GM19240 (cell line): ENCODE data around the gene MEGF6.
A peak's percentile ranks its signal among the peaks of the same experiment; 100 is the strongest.

Source experiments
- DNase-seq: peaks from one replicate; pipeline ENCODE4 v3.0.0; 2011; ENCODE audit warnings: low spot score; ENCODE audit not compliant: insufficient read length

The MEGF6 gene, protein sequence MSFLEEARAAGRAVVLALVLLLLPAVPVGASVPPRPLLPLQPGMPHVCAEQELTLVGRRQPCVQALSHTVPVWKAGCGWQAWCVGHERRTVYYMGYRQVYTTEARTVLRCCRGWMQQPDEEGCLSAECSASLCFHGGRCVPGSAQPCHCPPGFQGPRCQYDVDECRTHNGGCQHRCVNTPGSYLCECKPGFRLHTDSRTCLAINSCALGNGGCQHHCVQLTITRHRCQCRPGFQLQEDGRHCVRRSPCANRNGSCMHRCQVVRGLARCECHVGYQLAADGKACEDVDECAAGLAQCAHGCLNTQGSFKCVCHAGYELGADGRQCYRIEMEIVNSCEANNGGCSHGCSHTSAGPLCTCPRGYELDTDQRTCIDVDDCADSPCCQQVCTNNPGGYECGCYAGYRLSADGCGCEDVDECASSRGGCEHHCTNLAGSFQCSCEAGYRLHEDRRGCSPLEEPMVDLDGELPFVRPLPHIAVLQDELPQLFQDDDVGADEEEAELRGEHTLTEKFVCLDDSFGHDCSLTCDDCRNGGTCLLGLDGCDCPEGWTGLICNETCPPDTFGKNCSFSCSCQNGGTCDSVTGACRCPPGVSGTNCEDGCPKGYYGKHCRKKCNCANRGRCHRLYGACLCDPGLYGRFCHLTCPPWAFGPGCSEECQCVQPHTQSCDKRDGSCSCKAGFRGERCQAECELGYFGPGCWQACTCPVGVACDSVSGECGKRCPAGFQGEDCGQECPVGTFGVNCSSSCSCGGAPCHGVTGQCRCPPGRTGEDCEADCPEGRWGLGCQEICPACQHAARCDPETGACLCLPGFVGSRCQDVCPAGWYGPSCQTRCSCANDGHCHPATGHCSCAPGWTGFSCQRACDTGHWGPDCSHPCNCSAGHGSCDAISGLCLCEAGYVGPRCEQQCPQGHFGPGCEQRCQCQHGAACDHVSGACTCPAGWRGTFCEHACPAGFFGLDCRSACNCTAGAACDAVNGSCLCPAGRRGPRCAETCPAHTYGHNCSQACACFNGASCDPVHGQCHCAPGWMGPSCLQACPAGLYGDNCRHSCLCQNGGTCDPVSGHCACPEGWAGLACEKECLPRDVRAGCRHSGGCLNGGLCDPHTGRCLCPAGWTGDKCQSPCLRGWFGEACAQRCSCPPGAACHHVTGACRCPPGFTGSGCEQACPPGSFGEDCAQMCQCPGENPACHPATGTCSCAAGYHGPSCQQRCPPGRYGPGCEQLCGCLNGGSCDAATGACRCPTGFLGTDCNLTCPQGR (N-terminal part only)

DNA sequence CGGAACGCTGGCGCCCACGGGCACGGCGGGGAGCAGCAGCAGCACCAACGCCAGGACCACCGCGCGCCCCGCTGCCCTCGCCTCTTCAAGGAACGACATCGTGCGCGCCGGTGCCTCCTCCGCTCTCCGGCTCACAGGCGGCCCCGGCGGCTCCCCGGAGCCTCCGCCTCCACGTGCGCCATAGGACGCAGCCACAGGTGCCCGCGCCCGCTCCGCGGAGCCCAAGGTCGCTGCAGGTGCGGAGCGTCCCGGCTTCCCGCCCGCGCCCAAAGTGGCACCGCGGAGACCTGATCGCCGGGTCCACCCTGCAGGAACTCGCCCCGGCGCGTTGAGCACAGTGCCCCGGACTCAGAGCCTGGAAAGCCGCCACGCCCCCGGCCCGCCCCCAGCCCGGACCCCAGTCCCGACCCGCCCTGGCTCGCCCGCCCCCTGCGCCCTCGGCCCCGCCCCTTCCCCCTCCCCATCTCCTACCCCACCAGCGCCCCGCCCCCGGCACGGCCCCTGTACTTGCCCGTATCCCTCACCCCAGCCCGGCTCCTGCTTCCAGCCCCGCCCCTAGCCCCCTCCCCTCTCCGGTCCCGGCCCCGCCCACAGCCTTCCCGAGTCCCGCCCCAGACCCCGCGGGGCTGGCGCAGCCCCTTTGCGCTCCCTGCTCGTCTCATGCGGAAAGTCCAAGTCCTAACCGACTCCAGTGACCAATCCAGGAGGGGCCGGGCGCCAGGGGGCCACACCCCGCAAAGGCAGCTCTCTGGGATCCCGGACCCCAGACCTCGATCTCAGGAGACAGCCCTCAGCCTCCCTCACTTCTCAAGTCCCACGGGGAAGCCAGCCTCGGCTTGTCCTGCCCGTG is at the start of gene MEGF6:
MEGF6 (minus strand) TSS at position 339 of the 850 bp plus-strand sequence; CDS start at position 99, 240 bp downstream.
- DNase-seq = no peak

DNA sequence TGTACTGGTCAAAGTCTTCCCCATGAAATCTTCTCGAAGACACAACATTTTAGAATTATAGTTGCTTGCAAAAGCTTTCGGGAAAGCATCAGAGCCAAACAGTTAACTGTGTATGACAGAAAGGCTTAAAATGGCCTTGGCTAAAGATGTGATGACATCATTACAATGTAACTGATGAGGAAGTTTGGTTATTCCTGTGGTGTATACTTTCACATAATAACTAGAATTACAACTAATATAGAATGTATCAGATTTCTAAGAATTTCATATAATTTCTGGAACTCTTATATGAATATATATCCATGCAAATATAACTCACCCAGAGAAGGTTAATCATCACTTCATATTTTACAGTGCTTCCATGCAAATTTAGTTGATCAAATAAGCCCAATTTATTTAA is 49.4 kb upstream of the MEGF6 start:
- DNase-seq = no peak

DNA sequence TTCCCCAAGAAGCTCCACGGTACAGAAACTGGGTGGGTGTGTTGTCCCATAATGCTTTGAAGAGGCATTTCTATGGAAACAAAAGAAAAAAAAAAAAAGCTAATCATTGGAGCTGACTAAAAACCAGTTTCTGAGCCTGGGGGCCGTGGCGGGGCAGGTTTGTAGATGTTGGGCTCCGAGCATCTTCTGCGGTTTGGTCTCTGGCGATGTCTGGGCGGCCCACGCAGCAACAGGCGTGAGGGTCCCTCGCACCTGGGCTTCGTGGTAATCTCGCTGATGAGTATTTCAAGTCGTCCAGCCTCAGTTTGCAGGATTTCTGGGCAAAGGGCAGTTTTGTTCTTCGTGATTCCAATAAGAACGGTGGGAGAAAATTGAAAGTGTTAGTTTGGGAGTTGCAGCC is 47.8 kb upstream of the MEGF6 start:
- DNase-seq = no peak

DNA sequence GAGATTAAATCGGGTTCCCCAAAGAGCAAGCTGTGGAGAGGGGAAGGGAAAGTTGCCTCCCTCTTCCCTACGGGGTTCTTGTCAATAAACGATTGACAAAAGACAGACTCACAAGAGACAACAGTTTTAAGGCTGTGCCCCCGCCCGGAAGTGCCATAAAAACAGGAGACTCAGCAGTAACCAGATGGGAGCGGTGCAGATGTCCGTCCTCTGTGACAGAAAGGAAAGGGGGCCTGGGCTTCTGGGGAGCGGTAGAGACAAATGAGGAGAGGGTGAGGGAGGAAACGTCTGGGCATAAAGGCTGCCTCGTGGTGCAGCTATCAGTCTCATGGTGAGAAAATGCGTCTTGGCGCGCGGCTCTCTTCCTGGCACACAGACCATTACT is 46.9 kb upstream of the MEGF6 start:
- DNase-seq = no peak

DNA sequence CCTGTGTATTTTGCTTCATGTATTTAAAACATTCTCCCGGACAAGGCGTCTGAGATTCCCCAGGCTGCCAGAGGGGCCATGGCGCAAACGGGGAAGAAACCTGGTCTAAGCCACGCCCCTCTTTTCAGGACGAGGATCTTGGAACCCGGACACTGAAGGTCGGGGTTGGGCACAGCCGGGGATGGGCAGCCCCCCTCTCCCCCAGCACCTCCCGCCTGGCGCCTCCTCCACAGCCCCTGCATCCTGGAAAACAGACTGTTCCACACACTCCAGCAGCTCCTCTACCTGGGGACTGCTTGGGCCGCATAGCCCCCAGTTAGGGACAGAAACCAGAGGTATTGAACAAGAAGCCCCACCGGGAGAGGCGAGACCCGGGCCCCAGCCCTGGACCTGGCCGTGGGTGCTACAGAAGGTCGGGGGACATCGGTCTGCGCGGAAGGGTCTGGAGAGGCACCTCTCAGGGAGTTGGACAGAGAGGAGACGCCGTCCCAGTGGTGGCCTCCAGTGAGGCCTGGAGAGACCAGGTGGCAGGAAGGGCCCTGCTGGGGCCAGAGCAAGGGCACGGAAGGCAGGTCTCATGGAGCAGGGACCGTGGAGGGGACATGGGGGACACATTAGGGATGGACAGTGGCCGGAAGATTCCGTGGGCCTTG is 46.4 kb upstream of the MEGF6 start:
- DNase-seq = no peak

DNA sequence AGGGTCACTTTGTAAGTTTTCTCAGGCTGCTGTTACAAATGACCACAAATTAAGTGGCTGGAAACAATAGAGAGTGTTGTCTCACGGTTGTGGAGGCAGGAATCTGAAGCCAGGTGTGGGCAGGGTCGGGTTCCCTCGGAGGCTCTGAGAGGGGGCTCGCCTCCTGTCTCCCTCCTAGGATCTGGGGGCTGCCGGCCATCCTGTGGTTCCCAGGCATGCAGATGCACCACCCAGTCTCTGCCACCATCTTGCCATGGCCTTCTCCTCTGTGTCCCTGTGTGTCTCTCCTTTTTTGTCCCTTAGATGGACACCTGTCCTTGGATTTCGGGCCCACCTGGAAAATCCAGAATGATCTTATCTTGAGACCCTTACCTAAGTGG is 45.8 kb upstream of the MEGF6 start:
- DNase-seq = no peak

DNA sequence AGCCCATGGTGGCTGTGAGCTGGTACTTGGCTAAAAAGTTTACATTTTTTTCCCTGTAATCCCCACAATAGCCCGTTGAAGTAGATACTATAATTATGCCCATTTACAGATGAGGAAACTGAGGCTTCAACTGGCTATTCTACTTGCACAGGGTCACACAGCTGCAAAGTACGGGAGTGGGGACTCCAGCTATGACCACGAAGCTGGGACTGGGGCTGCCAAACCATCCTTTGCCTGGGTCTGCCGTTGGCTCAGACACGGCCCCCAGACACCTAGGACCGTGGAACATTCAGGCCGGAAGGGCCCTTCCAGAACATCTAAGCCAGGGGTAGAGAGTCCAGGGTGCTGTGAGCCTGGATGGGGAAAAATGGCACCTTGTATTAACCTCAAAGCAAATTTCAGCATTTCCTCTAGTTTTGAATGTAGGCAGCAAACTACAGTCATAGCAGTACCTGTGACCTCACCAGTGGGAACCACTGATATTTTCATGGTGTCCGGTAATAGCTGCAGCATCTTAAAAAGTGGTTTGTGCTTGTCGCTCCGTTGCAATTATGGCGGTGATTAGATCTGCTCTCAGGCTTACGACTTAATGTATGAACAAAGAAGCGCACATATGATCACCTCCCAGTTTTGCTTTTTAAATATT is 45.3 kb upstream of the MEGF6 start:
- peak; percentile 52 for DNase-seq

DNA sequence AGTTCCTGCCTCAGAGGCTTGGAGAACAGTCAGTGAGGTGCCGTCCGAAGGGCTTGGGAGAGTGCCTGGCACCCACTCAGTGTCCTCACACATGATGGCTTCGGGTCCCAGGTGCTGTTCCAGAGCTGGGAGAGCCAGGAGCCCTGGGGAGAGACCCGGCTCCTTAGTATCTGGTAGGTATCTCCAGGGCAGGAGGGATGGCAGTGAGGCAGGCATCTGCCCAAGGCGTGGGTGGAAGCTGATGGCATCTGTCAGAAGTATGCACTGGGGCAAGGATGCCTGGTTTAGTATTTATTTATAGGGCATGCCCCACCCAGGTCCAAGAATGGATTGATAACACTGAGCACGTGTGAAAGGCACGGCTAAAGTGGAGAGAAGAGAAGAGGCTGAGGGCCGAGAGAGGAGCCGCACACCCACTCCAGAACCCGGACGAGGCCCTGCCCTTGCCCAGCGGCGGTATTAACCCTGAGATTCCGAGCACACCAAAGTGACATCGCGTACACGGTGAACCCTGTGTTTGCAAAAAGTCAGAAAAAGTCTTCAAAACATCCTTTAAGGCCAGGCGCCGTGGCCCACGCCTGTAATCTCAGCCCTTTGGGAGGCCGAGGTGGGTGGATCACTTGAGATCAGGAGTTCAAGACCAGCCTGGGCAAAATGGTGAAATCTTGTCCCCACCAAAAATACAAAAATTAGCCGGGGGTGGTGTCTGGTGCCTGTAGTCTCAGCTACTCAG is 43.4 kb upstream of the MEGF6 start:
- DNase-seq = no peak

DNA sequence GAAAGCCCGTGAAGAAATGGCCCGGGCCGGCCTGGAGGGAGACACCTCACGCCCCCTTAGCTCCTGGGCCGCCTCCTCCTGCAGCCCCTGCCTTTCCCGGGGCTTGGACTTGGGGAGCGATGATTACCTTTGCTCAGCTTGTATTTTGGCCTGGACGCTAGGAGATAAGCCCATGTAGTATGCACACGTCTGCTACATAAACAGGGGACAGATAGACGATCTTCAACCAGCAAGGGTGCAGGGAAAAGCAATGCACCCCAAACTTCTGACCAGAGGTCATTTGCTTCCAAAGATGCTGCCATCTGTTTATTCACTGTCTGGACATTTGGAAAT is 41.9 kb upstream of the MEGF6 start:
- DNase-seq = no peak

DNA sequence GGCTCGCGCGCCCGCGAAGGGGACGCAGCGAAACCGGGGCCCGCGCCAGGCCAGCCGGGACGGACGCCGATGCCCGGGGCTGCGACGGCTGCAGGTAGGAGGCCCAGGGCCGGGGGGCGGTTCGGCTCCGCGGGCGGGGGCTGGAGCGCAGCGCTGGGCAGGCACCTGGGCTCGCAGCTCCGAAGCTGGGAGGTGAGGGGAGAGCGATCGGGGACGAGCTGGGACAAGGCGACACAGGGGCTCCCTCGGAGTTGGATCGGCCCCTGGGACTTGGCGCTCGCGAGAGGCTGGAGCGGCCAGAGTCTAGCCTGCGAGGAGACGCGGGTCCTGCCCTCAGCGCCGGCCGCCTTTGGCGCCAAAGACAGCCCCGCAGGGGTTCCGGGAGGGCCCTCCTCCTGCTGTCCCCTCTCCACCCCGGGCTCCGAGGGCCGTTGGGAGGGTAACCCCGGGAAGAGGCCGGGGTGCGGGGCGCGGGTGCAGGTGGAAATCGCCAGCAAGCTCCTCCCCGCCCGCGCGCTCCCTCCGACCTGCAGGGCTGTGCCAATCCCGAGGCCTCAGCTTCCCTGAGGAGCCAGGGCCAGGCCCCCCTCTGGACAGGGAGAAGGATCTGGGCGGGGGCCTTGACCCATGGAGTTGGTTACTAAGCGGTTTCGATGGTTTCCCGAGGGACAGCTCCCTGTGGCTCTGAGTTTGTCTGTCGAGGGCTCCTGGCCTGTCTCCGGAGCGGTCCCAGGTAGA is 41.4 kb upstream of the MEGF6 start:
- no peak for DNase-seq

DNA sequence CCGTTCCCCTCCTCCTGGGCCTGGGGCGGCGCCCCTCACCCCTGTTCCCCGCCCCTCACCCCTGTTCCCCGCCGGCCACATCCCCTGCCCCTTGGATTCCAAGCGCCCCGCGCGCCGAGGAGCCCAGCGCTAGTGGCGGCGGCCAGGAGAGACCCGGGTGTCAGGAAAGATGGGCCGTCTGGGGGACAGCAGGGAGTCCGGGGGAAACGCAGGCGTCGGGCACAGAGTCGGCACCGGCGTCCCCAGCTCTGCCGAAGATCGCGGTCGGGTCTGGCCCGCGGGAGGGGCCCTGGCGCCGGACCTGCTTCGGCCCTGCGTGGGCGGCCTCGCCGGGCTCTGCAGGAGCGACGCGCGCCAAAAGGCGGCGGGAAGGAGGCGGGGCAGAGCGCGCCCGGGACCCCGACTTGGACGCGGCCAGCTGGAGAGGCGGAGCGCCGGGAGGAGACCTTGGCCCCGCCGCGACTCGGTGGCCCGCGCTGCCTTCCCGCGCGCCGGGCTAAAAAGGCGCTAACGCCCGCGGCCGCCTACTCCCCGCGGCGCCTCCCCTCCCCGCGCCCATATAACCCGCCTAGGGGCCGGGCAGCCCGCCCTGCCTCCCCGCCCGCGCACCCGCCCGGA is 40.7 kb upstream of the MEGF6 start, which contains the start of gene TP73:
TP73 (plus strand) TSS at position 587 of the 618 bp plus-strand sequence. CDS start 29,850 bp downstream, outside the sequence.
- DNase-seq = no peak

DNA sequence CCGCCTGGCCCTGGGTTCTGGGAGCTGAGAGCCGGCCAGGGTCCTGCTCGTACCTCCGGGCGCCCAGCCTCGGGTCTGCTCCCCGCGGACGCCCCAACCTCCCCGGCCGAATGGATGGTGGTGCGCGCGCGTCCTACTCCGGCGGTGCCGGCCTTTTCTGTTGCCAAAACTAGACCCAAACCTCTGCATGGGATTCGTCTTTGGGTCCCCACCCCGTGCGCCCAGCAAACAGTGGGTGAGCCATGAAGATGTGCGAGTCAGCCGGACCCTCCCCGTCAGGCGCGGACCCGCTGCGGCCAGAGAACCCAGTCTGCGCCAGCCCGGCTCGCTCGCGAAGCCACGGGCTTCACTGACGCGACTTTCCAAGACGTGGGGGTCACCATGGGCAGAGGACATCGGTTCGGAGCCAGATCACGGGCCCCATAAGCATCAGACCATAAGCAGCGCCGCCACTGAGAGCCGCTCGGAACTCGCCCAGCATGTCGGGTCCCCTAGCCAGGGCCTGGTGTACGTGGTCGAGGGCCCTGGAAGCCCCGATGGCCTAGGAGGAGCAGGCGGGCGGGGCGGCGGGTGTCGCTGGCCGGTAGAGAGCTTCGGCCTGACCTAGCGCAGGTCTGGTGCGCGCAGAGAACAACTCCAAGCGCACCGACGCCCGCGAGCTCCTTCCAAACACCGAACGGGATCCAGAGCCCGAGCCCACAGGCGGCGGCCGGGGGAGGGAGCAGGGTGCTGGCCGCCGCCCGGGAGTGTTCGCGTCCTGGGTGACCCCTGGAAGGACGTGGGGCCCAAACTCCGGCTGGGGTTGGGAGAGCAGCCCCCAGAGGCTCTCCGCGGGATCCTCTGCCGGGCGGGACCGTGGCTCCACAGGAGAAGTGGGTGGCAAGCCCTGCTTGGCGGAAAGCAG is 40.0 kb upstream of the MEGF6 start:
- DNase-seq = no peak

DNA sequence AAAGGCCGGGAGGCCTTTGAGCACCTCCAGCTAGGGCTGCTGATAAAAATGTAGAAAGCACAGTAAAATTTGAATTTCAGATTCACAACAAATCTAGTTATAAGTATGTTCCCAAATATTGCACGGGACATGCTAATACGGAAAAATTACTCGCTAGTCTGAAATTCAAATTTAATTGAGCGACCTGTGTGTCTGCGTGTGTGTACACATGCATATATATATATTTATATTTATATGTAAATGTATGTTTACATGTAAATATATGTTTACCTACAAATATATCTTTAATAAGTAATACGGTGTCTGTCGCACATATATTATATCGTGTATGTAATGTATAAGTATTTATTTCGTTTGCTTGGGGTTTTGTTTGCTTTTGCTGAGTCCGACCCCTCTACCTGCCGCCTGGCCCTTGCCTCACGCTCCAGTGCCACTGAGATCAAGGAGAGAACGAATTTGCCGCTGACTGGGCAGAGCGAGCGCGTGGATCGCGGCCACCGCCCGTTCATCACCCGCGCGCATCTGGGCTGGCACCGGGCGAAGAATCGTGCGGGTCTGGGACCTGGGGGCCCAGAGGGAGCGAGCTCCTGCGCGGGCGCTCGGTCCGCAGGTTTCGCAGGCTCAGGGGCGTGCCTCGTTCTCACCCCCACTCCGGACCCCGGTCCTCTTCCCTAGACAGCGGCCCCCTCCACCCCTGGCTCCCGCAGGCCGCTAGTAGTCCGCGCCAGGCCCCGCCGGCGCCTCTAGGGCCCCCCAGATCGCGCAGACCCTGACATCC is 39.1 kb upstream of the MEGF6 start:
- DNase-seq = no peak

DNA sequence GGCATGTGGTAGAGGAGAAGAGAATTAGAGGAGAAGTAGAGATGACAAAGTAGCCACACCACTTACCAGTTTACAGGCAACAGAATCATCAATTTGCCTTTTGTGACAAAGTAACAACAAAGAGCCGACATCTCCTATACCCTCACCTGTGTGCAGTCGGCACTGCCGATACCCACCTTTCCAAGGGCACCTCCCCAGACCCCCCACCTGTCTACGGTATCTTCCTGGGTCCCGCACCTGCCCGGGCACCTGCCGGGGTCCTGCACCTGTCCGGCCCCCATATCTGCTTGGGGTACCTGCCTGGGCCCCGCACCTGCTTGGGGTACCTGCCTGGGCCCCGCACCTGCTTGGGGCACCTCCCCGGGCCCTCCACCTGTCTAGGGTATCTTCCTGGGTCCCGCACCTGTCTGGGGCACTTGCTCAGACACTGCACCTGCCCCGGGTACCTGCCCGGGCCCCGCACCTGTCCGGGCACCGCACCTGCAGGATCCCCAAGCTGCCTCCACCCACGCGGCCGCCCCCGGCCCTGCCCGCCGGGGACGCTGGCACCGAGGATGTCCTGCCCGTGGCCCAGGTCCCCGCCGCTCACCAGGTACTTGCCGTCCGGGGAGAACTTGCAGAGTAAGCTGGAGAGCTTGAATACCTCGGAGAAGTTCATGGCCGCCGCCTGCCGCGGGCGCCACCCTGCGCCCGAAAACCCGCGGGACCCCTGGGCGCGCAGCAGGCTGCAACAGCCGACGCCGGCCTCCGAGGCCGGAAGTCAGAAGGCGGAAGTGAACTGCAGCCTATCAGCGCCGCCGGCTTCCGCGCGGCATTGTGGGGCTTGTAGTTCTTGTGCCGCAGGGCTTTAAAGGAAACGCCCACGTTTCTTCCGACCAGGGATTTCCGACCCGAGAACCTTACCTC is 38.3 kb upstream of the MEGF6 start, which contains the start of gene WRAP73:
WRAP73 (minus strand) TSS at position 762 of the 906 bp plus-strand sequence; CDS start at position 658, 104 bp downstream.
- peak; percentile 100 for DNase-seq

DNA sequence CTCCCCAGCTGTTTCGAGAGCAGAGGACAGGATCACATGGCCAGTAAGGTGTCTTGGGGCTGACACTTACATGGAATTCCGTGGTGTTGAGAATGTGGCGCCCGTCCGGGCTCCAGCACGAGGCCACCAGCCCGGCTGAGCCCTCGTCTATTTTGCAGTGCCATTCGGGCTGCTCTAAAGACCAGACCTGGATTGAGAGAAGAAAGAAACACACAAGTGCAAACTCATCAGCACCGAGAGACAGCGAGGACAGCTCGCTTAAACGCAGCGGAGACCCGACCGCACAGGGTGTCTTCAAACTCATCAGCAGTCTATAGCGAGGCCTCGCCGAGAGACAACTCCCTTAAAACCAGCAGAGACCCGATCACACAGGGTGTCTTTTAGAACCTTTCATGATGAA is 35.3 kb upstream of the MEGF6 start:
- DNase-seq = no peak
